H9 (cell line): ENCODE measurements around the gene PAX6. TPM values are rescaled to one million over a fixed set of nuclear protein-coding genes. Genes with fewer than 3 reads are reported as not detected.

ENCODE experiments used
- DNase-seq: peaks from one replicate; pipeline ENCODE4 v3.0.0-alpha.2; 2017
- H2AFZ ChIP-seq: one replicate; pipeline ENCODE4 v1.6.1; 2013; ENCODE audit warnings: mild to moderate bottlenecking, low read length, control low read depth, moderate library complexity
- H2AK5ac ChIP-seq: 2 replicates; pipeline ENCODE4 v1.6.1; 2013; ENCODE audit warnings: low read length, control low read depth, mixed read lengths; ENCODE audit not compliant: insufficient read length
- H2BK120ac ChIP-seq: one replicate; pipeline ENCODE4 v1.6.1; 2013; ENCODE audit warnings: low read depth, mild to moderate bottlenecking, low read length, control low read depth, inconsistent platforms; ENCODE audit not compliant: poor library complexity, severe bottlenecking
- H2BK12ac ChIP-seq: 2 replicates; pipeline ENCODE4 v1.6.1; 2013; ENCODE audit warnings: low read length, control low read depth, mixed read lengths, low read depth; ENCODE audit not compliant: insufficient read length
- H2BK15ac ChIP-seq: 2 replicates; pipeline ENCODE4 v1.6.1; 2013; ENCODE audit warnings: low read depth, low read length, control low read depth
- H2BK20ac ChIP-seq: one replicate; pipeline ENCODE4 v1.6.1; 2013; ENCODE audit warnings: low read depth, mild to moderate bottlenecking, low read length, control low read depth, inconsistent platforms; ENCODE audit not compliant: poor library complexity, severe bottlenecking
- H2BK5ac ChIP-seq: 2 replicates; pipeline ENCODE4 v1.6.1; 2013; ENCODE audit warnings: low read length, control low read depth, mixed read lengths; ENCODE audit not compliant: insufficient read length
- H3K14ac ChIP-seq: 2 replicates; pipeline ENCODE4 v1.6.1; 2013; ENCODE audit warnings: low read length, control low read depth; ENCODE audit not compliant: insufficient read depth
- H3K18ac ChIP-seq: 2 replicates; pipeline ENCODE4 v1.6.1; 2013; ENCODE audit warnings: low read depth, mild to moderate bottlenecking, mixed read lengths, low read length, control low read depth; ENCODE audit not compliant: insufficient read length
- H3K23ac ChIP-seq: 2 replicates; pipeline ENCODE4 v1.6.1; 2013; ENCODE audit warnings: low read length, control low read depth, mixed read lengths, low read depth; ENCODE audit not compliant: insufficient read length
- H3K23me2 ChIP-seq: 2 replicates; pipeline ENCODE4 v1.6.1; 2013; ENCODE audit warnings: low read depth, mild to moderate bottlenecking, mixed read lengths, low read length, control low read depth; ENCODE audit not compliant: insufficient read length, poor library complexity, severe bottlenecking
- H3K27ac ChIP-seq: 2 replicates; pipeline ENCODE4 v1.5.1; 2013; ENCODE audit warnings: low read length, control low read depth, mixed read lengths, low read depth; ENCODE audit not compliant: insufficient read length
- H3K27me3 ChIP-seq: 2 replicates; pipeline ENCODE4 v1.6.1; 2013; ENCODE audit warnings: low read length, control low read depth, inconsistent platforms; ENCODE audit not compliant: insufficient read depth
- H3K4ac ChIP-seq: 2 replicates; pipeline ENCODE4 v1.6.1; 2013; ENCODE audit warnings: low read depth, mild to moderate bottlenecking, control low read depth, inconsistent platforms, low read length, moderate library complexity
- H3K4me1 ChIP-seq: 2 replicates; pipeline ENCODE4 v1.6.1; 2013; ENCODE audit warnings: low read length, control low read depth, inconsistent platforms; ENCODE audit not compliant: insufficient read depth
- H3K4me2 ChIP-seq: 2 replicates; pipeline ENCODE4 v1.6.1; 2013; ENCODE audit warnings: low read length, control low read depth, mixed read lengths; ENCODE audit not compliant: insufficient read length, insufficient read depth
- H3K56ac ChIP-seq: 2 replicates; pipeline ENCODE4 v1.6.1; 2013; ENCODE audit warnings: low read depth, mild to moderate bottlenecking, mixed read lengths, low read length, control low read depth; ENCODE audit not compliant: insufficient read length
- H3K79me1 ChIP-seq: 2 replicates; pipeline ENCODE4 v1.6.1; 2013; ENCODE audit warnings: low read depth, mild to moderate bottlenecking, moderate library complexity, low read length, control low read depth, inconsistent platforms; ENCODE audit not compliant: insufficient read depth, poor library complexity, severe bottlenecking
- H3K79me2 ChIP-seq: 2 replicates; pipeline ENCODE4 v1.6.1; 2013; ENCODE audit warnings: low read length, control low read depth, inconsistent platforms; ENCODE audit not compliant: insufficient read depth
- H3K9ac ChIP-seq: 2 replicates; pipeline ENCODE4 v1.6.1; 2013; ENCODE audit warnings: low read length, control low read depth, mixed read lengths; ENCODE audit not compliant: insufficient read length; ENCODE audit errors: extremely low read depth
- H3K9me3 ChIP-seq: one replicate; pipeline ENCODE4 v1.6.1; 2013; ENCODE audit warnings: low read depth, low read length, inconsistent platforms; ENCODE audit not compliant: control insufficient read depth
- H3T11ph ChIP-seq: one replicate; pipeline ENCODE4 v1.6.1; 2013; ENCODE audit warnings: mild to moderate bottlenecking, low read length, control low read depth, inconsistent platforms
- H4K20me1 ChIP-seq: one replicate; pipeline ENCODE4 v1.6.1; 2013; ENCODE audit not compliant: control insufficient read depth, insufficient read length, insufficient read depth
- H4K5ac ChIP-seq: 2 replicates; pipeline ENCODE4 v1.6.1; 2013; ENCODE audit warnings: low read depth, mild to moderate bottlenecking, mixed read lengths, low read length, control low read depth; ENCODE audit not compliant: insufficient read length
- H4K8ac ChIP-seq: replicated peaks from 2 replicates; pipeline ENCODE4 v1.6.1; 2013; ENCODE audit warnings: low read length, control low read depth, mixed read lengths, low read depth; ENCODE audit not compliant: insufficient read length
- H4K91ac ChIP-seq: 2 replicates; pipeline ENCODE4 v1.6.1; 2013; ENCODE audit warnings: low read depth, mild to moderate bottlenecking, moderate library complexity, mixed read lengths, low read length, control low read depth; ENCODE audit not compliant: insufficient read length
- H3K27ac Mint-ChIP-seq, 3 experiments: 2 replicates in 2 of 3; 3 replicates in 1 of 3; pipeline ENCODE4 v1.8.0; 2020 to 2021; ENCODE audit warnings: mixed read lengths in 3 of 3, mild to moderate bottlenecking in 1 of 3, moderate library complexity in 1 of 3
- H3K27me3 Mint-ChIP-seq: 2 replicates; pipeline ENCODE4 v1.8.0; 2021; ENCODE audit warnings: low read depth, mild to moderate bottlenecking, moderate library complexity, mixed read lengths
- H3K36me3 Mint-ChIP-seq, 3 experiments: 2 replicates in 2 of 3; 3 replicates in 1 of 3; pipeline ENCODE4 v1.8.0; 2020 to 2021; ENCODE audit warnings: low read depth in 3 of 3, mixed read lengths in 3 of 3; ENCODE audit not compliant: insufficient read depth in 1 of 3
- H3K4me1 Mint-ChIP-seq, 2 experiments: 2 replicates each; pipeline ENCODE4 v1.8.0; 2020; ENCODE audit warnings: mixed read lengths in 2 of 2
- H3K4me3 Mint-ChIP-seq, 2 experiments: 2 replicates in 1 of 2; 3 replicates in 1 of 2; pipeline ENCODE4 v1.8.0; 2020 to 2021; ENCODE audit warnings: mild to moderate bottlenecking in 2 of 2, mixed read lengths in 2 of 2, moderate library complexity in 1 of 2
- H3K9me3 Mint-ChIP-seq, 2 experiments: 2 replicates in 1 of 2; 3 replicates in 1 of 2; pipeline ENCODE4 v1.8.0; 2020; ENCODE audit warnings: mild to moderate bottlenecking in 2 of 2, mixed read lengths in 2 of 2, moderate library complexity in 1 of 2
- CTCF ChIP-seq: fragments of 200-600 bp; sonication (generic); conservative IDR thresholded peaks from 3 replicates; pipeline ENCODE4 v1.8.0; 2021; ENCODE audit warnings: antibody characterized with exemption, mild to moderate bottlenecking
- WGBS: extraction: QIAGEN DNeasy Blood & Tissue Kit; methylation state at CpG from one replicate; pipeline ENCODE4 v1.1.7; 2013; ENCODE audit warnings: missing lambda C conversion rate, low lambda C conversion rate, mixed read lengths; ENCODE audit not compliant: insufficient read length; ENCODE audit errors: extremely low coverage; 5-methylcytosine and 5-hydroxymethylcytosine counted together
- total RNA-seq: library from RNA; stranded (reverse); gene quantifications from 2 replicates; pipeline ENCODE4 v1.2.1, GENCODE V29; 2021

The PAX6 gene
- total RNA-seq, 1 experiment from 2014 or later: not detected

GRCh38 chr11:31855466-31855865 is 44.3 kb upstream of the PAX6 start:
- Histone ChIP-seq H2BK5ac (no peak overlapping the region), H3K27me3 (no peaks in the 10 kb centered on the region; the same call in 1 of the 2 replicates), H3K9ac (no peak overlapping the region), H3K9me3 (no peaks in the 10 kb centered on the region), H2BK12ac (no peak overlapping the region), H3K14ac (no peak overlapping the region), H3K4me1 (no peaks in the 10 kb centered on the region), H3K23me2 (no peaks in the 10 kb centered on the region), H3K18ac (no peak overlapping the region), H3K79me1 (no peaks in the 10 kb centered on the region), H2AFZ (no peak overlapping the region), H4K91ac (no peak overlapping the region), H3K27ac (no peak overlapping the region), H3K79me2 (no peaks in the 10 kb centered on the region), H3T11ph (no peak overlapping the region), H3K56ac (no peak overlapping the region), H2AK5ac (no peak overlapping the region), H3K4me2 (no peak overlapping the region), H2BK15ac (no peak overlapping the region), H2BK120ac (no peak overlapping the region), H3K4ac (no peak overlapping the region), H4K5ac (no peak overlapping the region), H2BK20ac (no peak overlapping the region), H3K23ac (no peak overlapping the region), H4K20me1 (no peaks in the 10 kb centered on the region), H4K8ac (no peak overlapping the region)
- WGBS: no CpG with 5 or more reads among the region's 1 CpG
- Mint-ChIP-seq H3K4me1 (peaks cover 2 to 9% of the 10 kb centered on the region in 2 experiments; a peak in 2 of 4 replicates), H3K36me3 (no peaks in the 10 kb centered on the region; a peak in 1 of 7 replicates), H3K9me3 (peaks cover 2 to 7% of the 10 kb centered on the region in 2 experiments; a peak in 3 of 5 replicates), H3K4me3 (no peak overlapping the region), H3K27me3 (peaks cover 3% of the 10 kb centered on the region), H3K27ac (no peak overlapping the region)
- DNase-seq: no peak
- TF ChIP-seq CTCF: no peak
